HepG2 (cell line): ENCODE data around the gene TEAD3. TPM values are rescaled to one million over a fixed set of nuclear protein-coding genes. Genes with fewer than 3 reads are reported as not detected.

Source experiments
- AHR ChIP-seq: IDR thresholded peaks from 2 replicates; pipeline ENCODE4 v1.6.1; 2018; ENCODE audit warnings: missing genetic modification reagents, missing compliant biosample characterization
- ASH2L ChIP-seq: fragments of 300-600, 200-600 bp; sonication (generic); IDR thresholded peaks from 2 replicates; pipeline ENCODE4 v1.7.0; 2017; ENCODE audit warnings: low read depth, mild to moderate bottlenecking, moderate library complexity, mixed read lengths, low read length; ENCODE audit not compliant: insufficient read length
- BRCA1 ChIP-seq: sonication (generic); formaldehyde crosslinking; IDR thresholded peaks from 2 replicates; pipeline ENCODE4 v1.4.0; 2020; ENCODE audit warnings: missing genetic modification reagents
- HDAC1 ChIP-seq: sonication (generic); formaldehyde crosslinking; IDR thresholded peaks from 2 replicates; pipeline ENCODE4 v1.5.1; 2020; ENCODE audit warnings: mild to moderate bottlenecking, missing genetic modification reagents
- KAT7 ChIP-seq: IDR thresholded peaks from 2 replicates; pipeline ENCODE4 v1.6.1; 2018; ENCODE audit warnings: borderline replicate concordance, missing compliant biosample characterization
- MBD4 ChIP-seq: IDR thresholded peaks from 2 replicates; pipeline ENCODE4 v1.6.1; 2012; ENCODE audit warnings: low read length, inconsistent platforms, borderline replicate concordance
- NPAS2 ChIP-seq: sonication (generic); formaldehyde crosslinking; IDR thresholded peaks from 2 replicates; pipeline ENCODE4 v1.8.0; 2022; ENCODE audit warnings: mild to moderate bottlenecking, missing genetic modification reagents, borderline replicate concordance
- U2AF1 ChIP-seq: fragments of 200-400 bp; formaldehyde crosslinking; optimal IDR thresholded peaks from 2 replicates; pipeline ENCODE3; 2017; ENCODE audit warnings: mild to moderate bottlenecking, low read depth, low read length
- ZBTB1 ChIP-seq: sonication (generic); formaldehyde crosslinking; IDR thresholded peaks from 2 replicates; pipeline ENCODE4 v1.4.0; 2020; ENCODE audit warnings: missing genetic modification reagents, borderline replicate concordance
- ZBTB7B ChIP-seq: sonication (generic); formaldehyde crosslinking; IDR thresholded peaks from 2 replicates; pipeline ENCODE4 v1.4.0; 2020; ENCODE audit warnings: missing genetic modification reagents
- ZBTB8A ChIP-seq: sonication (generic); formaldehyde crosslinking; IDR thresholded peaks from 2 replicates; pipeline ENCODE4 v1.4.0; 2020; ENCODE audit warnings: mild to moderate bottlenecking, low read depth, missing genetic modification reagents, borderline replicate concordance
- ZNF17 ChIP-seq: sonication (generic); formaldehyde crosslinking; IDR thresholded peaks from 2 replicates; pipeline ENCODE4 v1.5.0; 2020; ENCODE audit warnings: mild to moderate bottlenecking, missing genetic modification reagents
- ZNF274 ChIP-seq: sonication (generic); formaldehyde crosslinking; IDR thresholded peaks from 2 replicates; pipeline ENCODE4 v1.5.1; 2020; ENCODE audit warnings: mild to moderate bottlenecking, missing genetic modification reagents
- polyA plus RNA-seq, 8 experiments: library from polyadenylated mRNA; depleted of rRNA in 3 of 8; stranded (reverse) in 7 of 8; unstranded in 1 of 8; fragments of >200 nt; fragmentation: Illumina TruSeq in 4 of 8; extraction: Trizol in 4 of 8; gene quantifications; 2 replicates each; pipeline versions ENCODE4 v1.2.1 to v1.2.3, GENCODE V29; 2011 to 2016; ENCODE audit warnings: low read depth in 4 of 8, missing spikeins in 1 of 8, mixed read lengths in 1 of 8; ENCODE audit not compliant: insufficient read depth in 1 of 8
- total RNA-seq, 5 experiments: library from RNA; depleted of rRNA; stranded (reverse); fragments of >200 nt; fragmentation: Illumina TruSeq; extraction: Trizol; gene quantifications; 2 replicates each; pipeline ENCODE4 v1.2.3, GENCODE V29; 2016; ENCODE audit warnings: low read depth in 1 of 5
- TF ChIP-seq, protein P1 (sequence below): sonication (generic); formaldehyde crosslinking; IDR thresholded peaks from 2 replicates; pipeline ENCODE4 v1.4.0; 2020; ENCODE audit warnings: mild to moderate bottlenecking, missing genetic modification reagents
- TF ChIP-seq, protein P2 (sequence below): IDR thresholded peaks from 2 replicates; pipeline ENCODE4 v1.6.1; 2016; ENCODE audit warnings: mild to moderate bottlenecking
- TF ChIP-seq, protein P3 (sequence below): sonication (generic); formaldehyde crosslinking; IDR thresholded peaks from 2 replicates; pipeline ENCODE4 v1.5.0; 2020; ENCODE audit warnings: missing genetic modification reagents
- TF ChIP-seq, protein P4 (sequence below): IDR thresholded peaks from 2 replicates; pipeline ENCODE4 v1.6.1; 2018; ENCODE audit warnings: missing genetic modification reagents
- TF ChIP-seq, protein P5 (sequence below): sonication (generic); formaldehyde crosslinking; IDR thresholded peaks from 2 replicates; pipeline ENCODE4 v1.5.0; 2020; ENCODE audit warnings: mild to moderate bottlenecking, missing genetic modification reagents

Gene TEAD3
- total and polyA plus RNA-seq, 2 of the 13 experiments (the other 11 are each of a cell fraction or from before 2014, with no cell fraction given): 15.1 to 16.5 TPM

DNA sequence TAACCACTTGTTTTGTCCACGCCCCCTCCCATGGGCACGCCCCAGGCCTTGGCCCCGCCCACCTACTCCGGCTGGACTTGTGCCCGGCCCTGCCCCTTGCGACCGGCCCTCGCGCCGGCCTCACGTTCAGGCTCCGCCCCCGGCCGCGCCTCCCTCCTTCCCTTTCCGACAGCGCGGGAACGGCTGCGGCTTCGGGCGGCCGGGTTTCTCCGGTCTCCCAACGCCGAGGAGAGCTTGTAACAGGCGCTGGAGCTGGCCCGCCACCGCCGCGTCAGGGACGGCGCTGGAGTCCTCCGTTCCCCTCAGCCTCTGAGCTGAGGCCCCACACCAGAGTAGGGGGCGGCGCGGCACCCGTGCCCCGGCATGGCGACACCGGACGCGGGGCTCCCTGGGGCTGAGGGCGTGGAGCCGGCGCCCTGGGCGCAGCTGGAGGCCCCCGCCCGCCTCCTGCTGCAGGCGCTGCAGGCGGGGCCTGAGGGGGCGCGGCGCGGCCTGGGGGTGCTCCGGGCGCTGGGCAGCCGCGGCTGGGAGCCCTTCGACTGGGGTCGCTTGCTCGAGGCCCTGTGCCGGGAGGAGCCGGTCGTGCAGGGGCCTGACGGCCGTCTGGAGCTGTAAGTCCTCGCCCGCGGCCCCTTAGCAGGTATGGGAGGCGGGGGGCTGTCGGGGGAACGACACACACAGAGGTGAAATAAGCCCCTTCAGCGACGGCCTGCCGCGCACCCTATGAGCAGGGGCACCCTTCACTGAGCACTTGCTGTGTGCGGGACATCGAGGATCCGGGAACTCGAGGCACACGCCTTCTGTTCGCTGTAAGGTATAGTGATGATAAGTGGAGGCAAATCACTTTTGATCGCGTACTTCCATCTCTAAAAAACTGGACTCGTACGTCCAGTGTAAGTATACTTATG, 44.4 kb downstream of the TEAD3 start, which contains the start of gene FANCE (continued):
- TF ChIP-seq, protein P1, sequence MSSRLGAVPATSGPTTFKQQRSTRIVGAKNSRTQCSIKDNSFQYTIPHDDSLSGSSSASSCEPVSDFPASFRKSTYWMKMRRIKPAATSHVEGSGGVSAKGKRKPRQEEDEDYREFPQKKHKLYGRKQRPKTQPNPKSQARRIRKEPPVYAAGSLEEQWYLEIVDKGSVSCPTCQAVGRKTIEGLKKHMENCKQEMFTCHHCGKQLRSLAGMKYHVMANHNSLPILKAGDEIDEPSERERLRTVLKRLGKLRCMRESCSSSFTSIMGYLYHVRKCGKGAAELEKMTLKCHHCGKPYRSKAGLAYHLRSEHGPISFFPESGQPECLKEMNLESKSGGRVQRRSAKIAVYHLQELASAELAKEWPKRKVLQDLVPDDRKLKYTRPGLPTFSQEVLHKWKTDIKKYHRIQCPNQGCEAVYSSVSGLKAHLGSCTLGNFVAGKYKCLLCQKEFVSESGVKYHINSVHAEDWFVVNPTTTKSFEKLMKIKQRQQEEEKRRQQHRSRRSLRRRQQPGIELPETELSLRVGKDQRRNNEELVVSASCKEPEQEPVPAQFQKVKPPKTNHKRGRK (CRISPR knock-in tag): no peak
- TF ChIP-seq AHR (CRISPR knock-in tag) (0 out of 2 replicates have a peak, but pooled peaks have one; percentile 24), ZNF17 (CRISPR knock-in tag) (no peak), BRCA1 (CRISPR knock-in tag) (no peak), U2AF1 (no peak), NPAS2 (CRISPR knock-in tag) (no peak), HDAC1 (peak; percentile 94), ZBTB7B (no peak), MBD4 (no peak), ASH2L (peak; percentile 79), ZBTB8A (CRISPR knock-in tag) (no peak), ZNF274 (peak; percentile 56; the same call in 1 of the 2 replicates), KAT7 (CRISPR knock-in tag) (peak; percentile 34; the same call in 1 of the 2 replicates), ZBTB1 (CRISPR knock-in tag) (no peak)
- TF ChIP-seq, protein P2, sequence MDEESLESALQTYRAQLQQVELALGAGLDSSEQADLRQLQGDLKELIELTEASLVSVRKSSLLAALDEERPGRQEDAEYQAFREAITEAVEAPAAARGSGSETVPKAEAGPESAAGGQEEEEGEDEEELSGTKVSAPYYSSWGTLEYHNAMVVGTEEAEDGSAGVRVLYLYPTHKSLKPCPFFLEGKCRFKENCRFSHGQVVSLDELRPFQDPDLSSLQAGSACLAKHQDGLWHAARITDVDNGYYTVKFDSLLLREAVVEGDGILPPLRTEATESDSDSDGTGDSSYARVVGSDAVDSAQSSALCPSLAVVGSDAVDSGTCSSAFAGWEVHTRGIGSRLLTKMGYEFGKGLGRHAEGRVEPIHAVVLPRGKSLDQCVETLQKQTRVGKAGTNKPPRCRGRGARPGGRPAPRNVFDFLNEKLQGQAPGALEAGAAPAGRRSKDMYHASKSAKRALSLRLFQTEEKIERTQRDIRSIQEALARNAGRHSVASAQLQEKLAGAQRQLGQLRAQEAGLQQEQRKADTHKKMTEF (CRISPR knock-in tag): peak; percentile 83
- TF ChIP-seq, protein P3, sequence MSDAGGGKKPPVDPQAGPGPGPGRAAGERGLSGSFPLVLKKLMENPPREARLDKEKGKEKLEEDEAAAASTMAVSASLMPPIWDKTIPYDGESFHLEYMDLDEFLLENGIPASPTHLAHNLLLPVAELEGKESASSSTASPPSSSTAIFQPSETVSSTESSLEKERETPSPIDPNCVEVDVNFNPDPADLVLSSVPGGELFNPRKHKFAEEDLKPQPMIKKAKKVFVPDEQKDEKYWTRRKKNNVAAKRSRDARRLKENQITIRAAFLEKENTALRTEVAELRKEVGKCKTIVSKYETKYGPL (CRISPR knock-in tag): no peak
- TF ChIP-seq, protein P4, sequence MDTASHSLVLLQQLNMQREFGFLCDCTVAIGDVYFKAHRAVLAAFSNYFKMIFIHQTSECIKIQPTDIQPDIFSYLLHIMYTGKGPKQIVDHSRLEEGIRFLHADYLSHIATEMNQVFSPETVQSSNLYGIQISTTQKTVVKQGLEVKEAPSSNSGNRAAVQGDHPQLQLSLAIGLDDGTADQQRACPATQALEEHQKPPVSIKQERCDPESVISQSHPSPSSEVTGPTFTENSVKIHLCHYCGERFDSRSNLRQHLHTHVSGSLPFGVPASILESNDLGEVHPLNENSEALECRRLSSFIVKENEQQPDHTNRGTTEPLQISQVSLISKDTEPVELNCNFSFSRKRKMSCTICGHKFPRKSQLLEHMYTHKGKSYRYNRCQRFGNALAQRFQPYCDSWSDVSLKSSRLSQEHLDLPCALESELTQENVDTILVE (CRISPR knock-in tag): 0 out of 2 replicates have a peak, but pooled peaks have one; percentile 70
- TF ChIP-seq, protein P5, sequence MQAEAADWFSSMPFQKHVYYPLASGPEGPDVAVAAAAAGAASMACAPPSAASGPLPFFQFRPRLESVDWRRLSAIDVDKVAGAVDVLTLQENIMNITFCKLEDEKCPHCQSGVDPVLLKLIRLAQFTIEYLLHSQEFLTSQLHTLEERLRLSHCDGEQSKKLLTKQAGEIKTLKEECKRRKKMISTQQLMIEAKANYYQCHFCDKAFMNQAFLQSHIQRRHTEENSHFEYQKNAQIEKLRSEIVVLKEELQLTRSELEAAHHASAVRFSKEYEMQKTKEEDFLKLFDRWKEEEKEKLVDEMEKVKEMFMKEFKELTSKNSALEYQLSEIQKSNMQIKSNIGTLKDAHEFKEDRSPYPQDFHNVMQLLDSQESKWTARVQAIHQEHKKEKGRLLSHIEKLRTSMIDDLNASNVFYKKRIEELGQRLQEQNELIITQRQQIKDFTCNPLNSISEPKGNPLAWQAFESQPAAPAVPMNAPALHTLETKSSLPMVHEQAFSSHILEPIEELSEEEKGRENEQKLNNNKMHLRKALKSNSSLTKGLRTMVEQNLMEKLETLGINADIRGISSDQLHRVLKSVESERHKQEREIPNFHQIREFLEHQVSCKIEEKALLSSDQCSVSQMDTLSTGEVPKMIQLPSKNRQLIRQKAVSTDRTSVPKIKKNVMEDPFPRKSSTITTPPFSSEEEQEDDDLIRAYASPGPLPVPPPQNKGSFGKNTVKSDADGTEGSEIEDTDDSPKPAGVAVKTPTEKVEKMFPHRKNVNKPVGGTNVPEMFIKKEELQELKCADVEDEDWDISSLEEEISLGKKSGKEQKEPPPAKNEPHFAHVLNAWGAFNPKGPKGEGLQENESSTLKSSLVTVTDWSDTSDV (CRISPR knock-in tag): no peak
